Measurements from ENCODE around the gene EFCAB5.

EFCAB5 gene

DNA sequence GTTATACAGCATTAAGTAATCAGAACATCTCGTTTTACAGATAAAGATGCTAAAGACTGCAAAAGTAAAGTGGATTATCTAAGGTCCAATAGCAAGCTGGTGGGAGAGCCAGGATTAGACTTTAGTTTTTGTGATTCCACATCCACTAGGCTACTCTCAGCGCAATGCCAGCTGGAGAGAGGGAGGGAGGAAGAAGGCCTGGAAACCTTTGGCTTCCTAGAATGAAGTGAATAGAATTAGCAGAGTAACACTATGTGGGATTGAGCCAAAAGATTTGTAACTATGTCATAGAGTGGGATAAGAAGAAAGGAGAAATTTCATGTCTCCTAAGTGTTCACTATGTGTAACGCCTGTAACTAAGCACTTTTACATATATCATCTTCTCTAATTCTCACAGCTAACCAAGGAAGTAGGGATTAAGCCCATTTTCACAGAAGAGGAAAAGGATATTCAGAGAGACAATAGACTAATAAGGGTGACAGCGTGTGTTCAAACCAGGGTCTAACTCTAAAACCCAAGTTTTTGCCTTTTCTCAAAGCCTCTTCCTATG, 149.8 kb downstream of the EFCAB5 start:
- Mint-ChIP-seq H3K27ac (no peak overlapping the region), H3K27me3 (ENCODE audit: low read depth) (peaks cover 12% of the 10 kb centered on the region), H3K4me3 (no peak overlapping the region), H3K9me3 (peaks cover 3% of the 10 kb centered on the region), H3K4me1 (peaks cover 4% of the 10 kb centered on the region), H3K36me3 (ENCODE audit: low read depth) (no peaks in the 10 kb centered on the region)
- TF ChIP-seq, protein P1, sequence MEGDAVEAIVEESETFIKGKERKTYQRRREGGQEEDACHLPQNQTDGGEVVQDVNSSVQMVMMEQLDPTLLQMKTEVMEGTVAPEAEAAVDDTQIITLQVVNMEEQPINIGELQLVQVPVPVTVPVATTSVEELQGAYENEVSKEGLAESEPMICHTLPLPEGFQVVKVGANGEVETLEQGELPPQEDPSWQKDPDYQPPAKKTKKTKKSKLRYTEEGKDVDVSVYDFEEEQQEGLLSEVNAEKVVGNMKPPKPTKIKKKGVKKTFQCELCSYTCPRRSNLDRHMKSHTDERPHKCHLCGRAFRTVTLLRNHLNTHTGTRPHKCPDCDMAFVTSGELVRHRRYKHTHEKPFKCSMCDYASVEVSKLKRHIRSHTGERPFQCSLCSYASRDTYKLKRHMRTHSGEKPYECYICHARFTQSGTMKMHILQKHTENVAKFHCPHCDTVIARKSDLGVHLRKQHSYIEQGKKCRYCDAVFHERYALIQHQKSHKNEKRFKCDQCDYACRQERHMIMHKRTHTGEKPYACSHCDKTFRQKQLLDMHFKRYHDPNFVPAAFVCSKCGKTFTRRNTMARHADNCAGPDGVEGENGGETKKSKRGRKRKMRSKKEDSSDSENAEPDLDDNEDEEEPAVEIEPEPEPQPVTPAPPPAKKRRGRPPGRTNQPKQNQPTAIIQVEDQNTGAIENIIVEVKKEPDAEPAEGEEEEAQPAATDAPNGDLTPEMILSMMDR (IDR thresholded peaks at IDR 0.05; ENCODE audit: unreplicated experiment in 3 of 3), result no peak

DNA sequence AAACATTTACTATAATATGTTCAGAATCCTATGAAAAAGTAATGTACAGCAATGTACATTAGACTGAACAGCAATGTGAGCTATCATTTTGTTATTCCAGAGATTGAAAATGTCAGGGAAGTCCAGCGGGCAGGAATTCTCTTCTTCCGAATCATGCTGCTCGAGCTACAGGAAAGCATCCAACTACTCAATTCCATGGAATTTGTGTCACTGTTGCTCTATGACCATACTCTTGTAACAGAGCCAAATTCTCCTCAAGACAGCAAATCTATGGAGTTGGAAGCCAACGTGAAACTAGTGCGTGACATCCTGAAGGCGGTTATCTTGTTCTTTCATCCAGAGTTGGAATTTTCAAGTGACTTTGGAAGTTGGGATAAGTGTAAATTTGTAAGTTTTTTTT, 150.3 kb downstream of the EFCAB5 start:
- Mint-ChIP-seq H3K9me3 (peaks cover 3% of the 10 kb centered on the region), H3K27ac (no peak overlapping the region), H3K4me1 (peaks cover 4% of the 10 kb centered on the region), H3K27me3 (ENCODE audit: low read depth) (peaks cover 12% of the 10 kb centered on the region), H3K4me3 (no peak overlapping the region), H3K36me3 (ENCODE audit: low read depth) (no peaks in the 10 kb centered on the region)
- TF ChIP-seq, protein P1 (IDR thresholded peaks at IDR 0.05; ENCODE audit: unreplicated experiment in 3 of 3), result no peak

DNA sequence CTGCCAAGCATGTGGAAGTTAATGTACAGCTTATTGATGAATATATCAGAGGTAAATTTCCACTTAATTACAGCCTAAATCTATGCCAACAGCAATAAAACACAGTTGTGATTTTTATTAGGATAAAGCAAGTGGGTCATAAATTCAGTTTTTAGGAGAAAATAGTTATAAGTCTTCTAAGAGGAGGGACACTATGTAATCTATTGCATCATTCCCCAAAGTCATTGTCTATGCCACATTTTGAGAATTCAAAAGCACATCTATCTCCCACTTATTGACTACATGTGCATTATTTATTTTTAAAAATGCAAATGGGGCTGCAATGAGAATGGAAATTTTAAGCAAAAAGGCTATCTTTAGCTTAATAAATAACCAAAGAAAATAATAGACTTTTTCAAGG, 151.5 kb downstream of the EFCAB5 start:
- Mint-ChIP-seq H3K4me3 (no peak overlapping the region), H3K4me1 (peaks cover 4% of the 10 kb centered on the region), H3K27me3 (ENCODE audit: low read depth) (peaks cover 12% of the 10 kb centered on the region), H3K36me3 (ENCODE audit: low read depth) (no peaks in the 10 kb centered on the region), H3K9me3 (no peaks in the 10 kb centered on the region), H3K27ac (no peak overlapping the region)
- TF ChIP-seq, protein P1 (IDR thresholded peaks at IDR 0.05; ENCODE audit: unreplicated experiment in 3 of 3), result no peak

DNA sequence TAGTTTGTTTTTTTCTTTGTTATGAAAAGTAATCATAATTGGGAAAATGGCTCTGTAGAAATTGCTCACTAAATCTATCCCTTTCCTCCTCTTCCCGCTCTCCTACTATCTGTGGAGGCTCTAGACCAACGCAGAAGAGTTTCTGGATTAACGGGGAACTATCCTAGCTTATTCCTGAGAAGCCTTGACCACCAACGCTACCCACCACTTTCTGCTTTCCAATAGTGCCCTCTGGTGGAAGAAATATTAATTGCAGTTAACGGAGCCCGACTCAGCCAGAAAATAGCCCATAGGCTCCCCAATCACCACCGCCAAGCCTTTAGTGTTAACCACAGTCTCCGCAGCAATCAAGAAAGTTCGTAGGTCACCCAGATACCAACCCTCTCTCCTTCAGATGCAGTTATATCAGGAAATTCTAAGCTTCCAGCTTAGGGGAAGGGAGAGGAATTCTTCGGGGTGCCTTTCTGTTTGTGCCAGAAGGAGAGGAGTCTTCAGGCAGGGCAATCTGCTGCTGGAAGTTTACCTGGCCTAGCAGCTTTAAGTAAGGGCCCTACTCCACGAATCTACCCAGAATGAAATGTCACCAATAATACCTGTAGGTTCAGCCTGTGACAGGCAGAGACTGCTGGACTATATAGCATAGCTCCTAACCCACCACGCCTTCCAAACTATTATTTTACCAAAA, 152.2 kb downstream of the EFCAB5 start:
- Mint-ChIP-seq H3K4me1 (peaks cover 4% of the 10 kb centered on the region), H3K36me3 (ENCODE audit: low read depth) (no peaks in the 10 kb centered on the region), H3K9me3 (no peaks in the 10 kb centered on the region), H3K4me3 (no peak overlapping the region), H3K27me3 (ENCODE audit: low read depth) (peaks cover 12% of the 10 kb centered on the region), H3K27ac (no peak overlapping the region)
- TF ChIP-seq, protein P1 (IDR thresholded peaks at IDR 0.05; ENCODE audit: unreplicated experiment in 3 of 3), result peak; percentile 77 to 84 (median 84)

DNA sequence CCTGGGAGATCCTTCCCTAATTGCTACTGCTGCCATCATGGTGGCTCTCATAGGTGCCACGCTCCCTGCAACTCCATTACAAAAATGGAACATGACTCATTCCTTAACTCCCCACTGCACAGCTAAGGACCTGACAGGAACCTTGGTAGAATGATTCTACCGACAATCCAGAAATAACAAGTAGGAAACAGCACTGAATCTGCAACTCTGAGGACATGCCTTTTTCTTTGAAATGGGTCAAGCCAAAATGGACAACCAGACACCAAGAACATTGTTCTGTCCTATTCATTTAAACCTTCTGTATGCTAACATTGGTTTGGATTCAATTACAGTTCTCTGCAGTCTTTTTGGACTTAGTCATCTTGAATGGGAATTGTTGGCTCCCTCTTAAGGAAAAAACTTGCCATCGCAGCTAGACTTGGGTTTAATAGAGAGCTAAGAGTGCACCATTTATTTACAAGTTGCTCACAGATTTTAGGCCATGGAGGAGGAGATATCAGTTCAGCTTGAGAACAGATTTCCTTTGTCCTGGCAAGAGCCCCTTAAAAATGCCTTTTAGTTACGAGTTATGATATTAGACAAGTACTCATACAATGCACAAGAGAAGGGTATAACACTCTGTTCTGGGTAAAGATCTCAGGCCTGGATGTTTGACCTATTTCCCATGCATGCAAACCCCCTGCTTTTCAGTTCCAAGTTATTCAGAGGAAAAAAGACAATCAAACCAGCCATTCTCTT, 154.2 kb downstream of the EFCAB5 start:
- no peaks in the 10 kb centered on the region for H3K9me3 Mint-ChIP-seq
- TF ChIP-seq, protein P1 (IDR thresholded peaks at IDR 0.05; ENCODE audit: unreplicated experiment in 3 of 3), result peak; percentile 53 to 63 (median 59)
- H3K36me3 Mint-ChIP-seq (ENCODE audit: low read depth), result no peaks in the 10 kb centered on the region
- H3K4me1 Mint-ChIP-seq, result no peaks in the 10 kb centered on the region
- H3K27me3 Mint-ChIP-seq (ENCODE audit: low read depth), result peaks cover 12% of the 10 kb centered on the region
- H3K4me3 Mint-ChIP-seq, result no peak overlapping the region
- H3K27ac Mint-ChIP-seq, result no peak overlapping the region
